Neural cell (in vitro differentiated cells): ENCODE results near the gene MRRF.

Experiments
- CTCF ChIP-seq: fragments of 450-650 bp; IDR thresholded peaks from 2 replicates; pipeline ENCODE4 v1.5.1; 2014; ENCODE audit warnings: antibody characterized with exemption, mild to moderate bottlenecking, moderate library complexity; ENCODE audit not compliant: poor library complexity, severe bottlenecking
- EP300 ChIP-seq: fragments of 450-650 bp; conservative IDR thresholded peaks from 2 replicates; pipeline ENCODE4 v1.6.1; 2014; ENCODE audit warnings: antibody characterized with exemption, mild to moderate bottlenecking, moderate library complexity; ENCODE audit not compliant: poor library complexity, severe bottlenecking
- EZH2 ChIP-seq: fragments of 200-600, 300-800 bp; shearing (Covaris generic), sonication (generic); IDR thresholded peaks from 2 replicates; pipeline ENCODE4 v1.6.1; 2014; ENCODE audit warnings: antibody characterized with exemption, low read length, borderline replicate concordance, mild to moderate bottlenecking; ENCODE audit not compliant: insufficient read depth, poor library complexity, severe bottlenecking
- MXI1 ChIP-seq: fragments of 450-650 bp; conservative IDR thresholded peaks from 2 replicates; pipeline ENCODE4 v1.6.1; 2014; ENCODE audit warnings: antibody characterized with exemption, mild to moderate bottlenecking; ENCODE audit not compliant: poor library complexity, severe bottlenecking
- POLR2AphosphoS5 ChIP-seq: IDR thresholded peaks from 2 replicates; pipeline ENCODE4 v1.6.1; 2012
- RAD21 ChIP-seq: fragments of 450-650 bp; conservative IDR thresholded peaks from 2 replicates; pipeline ENCODE4 v1.6.1; 2014; ENCODE audit warnings: antibody characterized with exemption, mild to moderate bottlenecking, moderate library complexity
- SMC3 ChIP-seq: fragments of 450-650 bp; conservative IDR thresholded peaks from 2 replicates; pipeline ENCODE4 v1.6.1; 2014; ENCODE audit warnings: antibody characterized with exemption, mild to moderate bottlenecking, moderate library complexity; ENCODE audit not compliant: poor library complexity
- TF ChIP-seq, protein P1 (sequence below): IDR thresholded peaks from 2 replicates; pipeline ENCODE4 v1.6.1; 2012; ENCODE audit warnings: borderline replicate concordance

- TF ChIP-seq CTCF (no peak), SMC3 (no peak), POLR2AphosphoS5 (no peak), EP300 (no peak), RAD21 (no peak), EZH2 (no peak), MXI1 (no peak)
- TF ChIP-seq, protein P1, sequence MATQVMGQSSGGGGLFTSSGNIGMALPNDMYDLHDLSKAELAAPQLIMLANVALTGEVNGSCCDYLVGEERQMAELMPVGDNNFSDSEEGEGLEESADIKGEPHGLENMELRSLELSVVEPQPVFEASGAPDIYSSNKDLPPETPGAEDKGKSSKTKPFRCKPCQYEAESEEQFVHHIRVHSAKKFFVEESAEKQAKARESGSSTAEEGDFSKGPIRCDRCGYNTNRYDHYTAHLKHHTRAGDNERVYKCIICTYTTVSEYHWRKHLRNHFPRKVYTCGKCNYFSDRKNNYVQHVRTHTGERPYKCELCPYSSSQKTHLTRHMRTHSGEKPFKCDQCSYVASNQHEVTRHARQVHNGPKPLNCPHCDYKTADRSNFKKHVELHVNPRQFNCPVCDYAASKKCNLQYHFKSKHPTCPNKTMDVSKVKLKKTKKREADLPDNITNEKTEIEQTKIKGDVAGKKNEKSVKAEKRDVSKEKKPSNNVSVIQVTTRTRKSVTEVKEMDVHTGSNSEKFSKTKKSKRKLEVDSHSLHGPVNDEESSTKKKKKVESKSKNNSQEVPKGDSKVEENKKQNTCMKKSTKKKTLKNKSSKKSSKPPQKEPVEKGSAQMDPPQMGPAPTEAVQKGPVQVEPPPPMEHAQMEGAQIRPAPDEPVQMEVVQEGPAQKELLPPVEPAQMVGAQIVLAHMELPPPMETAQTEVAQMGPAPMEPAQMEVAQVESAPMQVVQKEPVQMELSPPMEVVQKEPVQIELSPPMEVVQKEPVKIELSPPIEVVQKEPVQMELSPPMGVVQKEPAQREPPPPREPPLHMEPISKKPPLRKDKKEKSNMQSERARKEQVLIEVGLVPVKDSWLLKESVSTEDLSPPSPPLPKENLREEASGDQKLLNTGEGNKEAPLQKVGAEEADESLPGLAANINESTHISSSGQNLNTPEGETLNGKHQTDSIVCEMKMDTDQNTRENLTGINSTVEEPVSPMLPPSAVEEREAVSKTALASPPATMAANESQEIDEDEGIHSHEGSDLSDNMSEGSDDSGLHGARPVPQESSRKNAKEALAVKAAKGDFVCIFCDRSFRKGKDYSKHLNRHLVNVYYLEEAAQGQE = no peak
Measured at GRCh38 chr9:122297512-122297911, 32.8 kb downstream of the MRRF start.
